GM13977 (cell line): Measurements from ENCODE around the gene SPTSSB.

Experiments
- DNase-seq: peaks from one replicate; pipeline ENCODE4 v3.0.0; 2012; ENCODE audit warnings: low spot score
- in situ Hi-C: fragments of 300-500 bp; cut with MboI; formaldehyde crosslinking; loops from one replicate; pipeline ENCODE4 v1.12.0; 2022; ENCODE audit warnings: low sequenced_read_pairs, low pct_unique_long_range_greater_than_20kb, mixed read lengths, inconsistent platforms; ENCODE audit not compliant: unreplicated experiment
- TF ChIP-seq, protein P1 (sequence below): IDR thresholded peaks from 2 replicates; pipeline ENCODE4 v1.5.1; 2012; ENCODE audit warnings: mild to moderate bottlenecking, control low read depth; ENCODE audit not compliant: insufficient read depth; ENCODE audit errors: extremely low read depth, missing control alignments

The SPTSSB gene

DNA sequence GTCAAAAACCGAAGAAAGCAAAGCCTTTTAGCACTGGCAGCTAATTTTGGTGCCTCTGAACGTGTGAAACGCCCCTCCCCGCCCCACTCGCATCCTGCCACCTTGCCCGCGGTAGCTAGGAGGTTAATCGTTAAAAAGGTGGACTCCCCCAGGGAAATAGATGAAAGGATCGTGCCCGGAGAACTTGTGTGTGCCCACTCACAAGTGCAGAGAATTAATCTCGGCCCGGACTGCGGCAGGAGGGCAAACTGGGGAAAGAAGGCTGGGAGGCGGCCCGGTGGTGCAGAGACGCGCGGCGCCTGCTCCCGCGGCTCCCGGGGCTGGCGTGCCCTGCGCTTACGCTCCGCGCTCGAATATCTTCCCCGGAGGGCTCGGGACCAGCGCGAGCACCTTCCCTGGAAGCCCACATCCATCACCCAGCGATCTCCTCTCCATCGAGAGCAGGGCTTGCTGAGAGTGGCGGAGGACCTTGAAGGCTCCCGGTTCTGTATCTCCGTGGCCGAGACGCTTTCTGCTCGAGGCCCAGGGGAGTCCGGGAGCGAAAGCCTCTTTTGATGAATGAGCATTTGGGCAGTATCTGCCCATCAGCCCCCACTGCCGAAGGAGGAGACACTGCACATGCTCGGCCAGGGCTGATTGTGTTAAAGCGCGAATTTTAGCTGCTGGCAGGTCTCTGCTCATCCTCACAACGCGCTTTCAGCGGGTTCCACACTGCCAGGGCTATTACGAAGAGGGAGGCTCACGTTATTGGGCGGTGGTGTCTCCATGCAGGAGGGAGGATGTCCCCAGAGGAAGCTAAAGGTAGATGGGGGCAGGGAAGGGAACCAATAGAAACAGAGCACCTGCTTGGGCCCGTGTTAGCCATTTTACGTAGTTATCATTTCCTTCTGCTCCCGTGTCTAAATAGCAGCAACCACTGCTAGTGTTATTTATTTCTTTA lies 1.3 kb upstream of the SPTSSB start:
- in situ Hi-C loops = no loop called here
- TF ChIP-seq, protein P1, sequence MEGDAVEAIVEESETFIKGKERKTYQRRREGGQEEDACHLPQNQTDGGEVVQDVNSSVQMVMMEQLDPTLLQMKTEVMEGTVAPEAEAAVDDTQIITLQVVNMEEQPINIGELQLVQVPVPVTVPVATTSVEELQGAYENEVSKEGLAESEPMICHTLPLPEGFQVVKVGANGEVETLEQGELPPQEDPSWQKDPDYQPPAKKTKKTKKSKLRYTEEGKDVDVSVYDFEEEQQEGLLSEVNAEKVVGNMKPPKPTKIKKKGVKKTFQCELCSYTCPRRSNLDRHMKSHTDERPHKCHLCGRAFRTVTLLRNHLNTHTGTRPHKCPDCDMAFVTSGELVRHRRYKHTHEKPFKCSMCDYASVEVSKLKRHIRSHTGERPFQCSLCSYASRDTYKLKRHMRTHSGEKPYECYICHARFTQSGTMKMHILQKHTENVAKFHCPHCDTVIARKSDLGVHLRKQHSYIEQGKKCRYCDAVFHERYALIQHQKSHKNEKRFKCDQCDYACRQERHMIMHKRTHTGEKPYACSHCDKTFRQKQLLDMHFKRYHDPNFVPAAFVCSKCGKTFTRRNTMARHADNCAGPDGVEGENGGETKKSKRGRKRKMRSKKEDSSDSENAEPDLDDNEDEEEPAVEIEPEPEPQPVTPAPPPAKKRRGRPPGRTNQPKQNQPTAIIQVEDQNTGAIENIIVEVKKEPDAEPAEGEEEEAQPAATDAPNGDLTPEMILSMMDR = no peak
- no peak for DNase-seq

DNA sequence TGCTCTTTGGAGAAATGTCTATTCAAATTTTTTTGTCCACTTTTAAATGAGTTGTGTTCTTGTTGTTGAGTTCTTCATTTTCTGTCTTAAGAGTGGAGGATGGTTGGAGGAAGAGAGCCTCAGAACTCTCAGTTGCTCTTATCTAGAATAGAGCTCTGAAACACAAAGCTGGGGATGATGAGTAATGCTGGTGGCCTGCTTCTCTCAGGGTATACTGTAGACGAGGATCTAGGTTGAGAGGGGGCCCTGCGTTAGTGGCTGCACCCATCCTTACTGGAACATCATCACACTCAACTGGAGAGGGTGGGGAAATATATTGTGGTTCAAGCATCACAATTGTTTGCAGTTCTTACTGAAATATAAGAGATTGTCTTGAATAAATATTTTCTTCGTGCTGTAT lies 1.8 kb downstream of the SPTSSB start:
- TF ChIP-seq, protein P1 = no peak
- no peak for DNase-seq
- in situ Hi-C loops = no loop called here

DNA sequence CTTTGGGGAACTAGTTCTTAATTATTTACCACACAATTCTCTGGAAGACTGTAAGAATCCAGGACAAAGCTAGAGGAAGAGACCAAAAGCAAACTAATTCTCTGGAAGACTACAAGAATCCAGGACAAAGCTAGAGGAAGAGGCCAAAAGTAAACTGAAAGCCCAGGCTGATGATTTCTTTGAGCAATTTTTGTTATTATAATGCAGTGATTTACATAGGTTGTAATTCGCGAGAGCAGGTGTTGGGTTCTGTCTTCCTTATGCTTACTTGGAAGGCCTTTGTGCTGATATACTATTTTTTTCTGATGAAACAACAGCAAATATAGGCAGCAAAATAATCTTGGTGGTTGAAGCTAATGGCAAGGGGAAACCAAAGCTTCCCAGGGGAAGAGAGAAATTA lies 5.2 kb downstream of the SPTSSB start:
- no peak for DNase-seq
- TF ChIP-seq, protein P1 = no peak
- in situ Hi-C loops = no loop called here

DNA sequence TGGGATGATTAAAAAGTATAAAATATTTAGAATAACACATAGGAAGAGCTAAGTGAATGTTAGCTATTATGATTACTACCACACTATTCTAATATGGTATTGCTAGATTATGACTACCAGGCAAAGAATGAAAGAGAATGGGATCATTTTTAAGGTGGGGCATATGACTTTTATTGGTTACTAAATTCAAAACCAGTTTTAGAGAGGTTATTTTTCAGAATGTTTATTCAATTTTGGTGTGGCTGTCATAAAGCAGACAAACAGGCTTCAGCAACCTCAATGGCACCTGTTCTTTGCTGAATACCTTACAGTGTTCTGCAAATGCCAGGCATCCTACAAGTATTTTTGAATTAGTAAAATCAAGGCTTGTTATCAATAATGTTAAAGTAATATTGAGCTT lies 12.8 kb downstream of the SPTSSB start:
- no peak for DNase-seq
- in situ Hi-C loops = no loop called here
- TF ChIP-seq, protein P1 = no peak

DNA sequence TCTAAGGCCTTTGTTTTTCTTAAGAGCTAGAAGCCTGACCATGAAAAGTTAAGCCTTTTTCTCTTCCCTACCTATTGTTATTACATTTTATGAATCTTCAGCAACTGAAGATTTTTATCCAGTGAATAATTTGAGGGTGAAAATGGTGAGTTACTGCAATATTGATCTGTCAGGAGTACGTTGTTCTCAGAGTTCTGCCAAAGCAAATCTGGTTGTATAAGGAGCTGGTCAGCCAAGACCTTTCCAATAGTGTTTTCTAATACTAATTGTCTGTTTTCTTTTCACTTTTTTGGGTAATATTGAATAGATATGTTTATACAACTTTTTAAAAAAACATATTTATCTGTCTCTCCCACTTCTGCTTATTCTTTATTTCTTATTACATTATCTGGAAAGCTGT lies 15.0 kb downstream of the SPTSSB start:
- no peak for DNase-seq
- TF ChIP-seq, protein P1 = no peak
- in situ Hi-C loops = no loop called here

DNA sequence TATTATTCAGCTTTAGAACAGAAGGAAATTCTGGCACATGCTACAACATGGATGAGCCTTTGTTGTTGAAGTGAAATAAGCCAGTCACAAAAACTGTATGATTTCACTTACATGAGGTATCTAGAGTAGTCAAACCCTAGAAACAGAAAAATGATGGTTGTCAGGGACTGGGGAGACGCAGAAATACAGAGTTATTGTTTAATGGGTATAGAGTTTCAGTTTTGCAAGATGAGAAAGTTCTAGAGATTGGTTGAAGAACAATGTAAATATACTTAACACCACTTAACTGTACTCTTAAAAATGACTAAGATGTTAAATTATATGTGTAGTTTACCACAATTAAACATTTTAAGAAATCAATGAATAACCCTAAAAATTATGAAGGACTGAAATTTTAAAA lies 15.8 kb downstream of the SPTSSB start:
- no peak for DNase-seq
- in situ Hi-C loops = no loop called here
- TF ChIP-seq, protein P1 = no peak

DNA sequence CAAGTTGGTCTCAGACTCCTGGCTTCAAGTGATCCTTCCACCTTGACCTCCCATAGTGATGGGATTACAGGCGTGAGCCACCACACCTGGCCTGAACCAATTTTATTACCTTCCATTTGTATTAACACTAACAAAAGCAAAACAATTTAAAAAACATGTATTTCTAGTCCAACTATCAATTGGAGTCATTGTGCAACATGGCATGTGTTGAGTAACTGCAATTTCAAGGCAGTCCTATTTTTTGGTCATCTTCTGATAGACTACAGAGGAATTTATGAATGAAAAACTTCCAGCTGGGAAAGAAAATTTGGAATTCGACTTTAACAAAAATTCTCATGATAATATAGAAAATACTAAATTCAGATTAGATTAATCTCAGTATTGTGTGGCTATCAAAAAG lies 16.8 kb downstream of the SPTSSB start:
- TF ChIP-seq, protein P1 = no peak
- in situ Hi-C loops = no loop called here
- no peak for DNase-seq
